C4-2B (cell line): Measurements from ENCODE around the gene PDZD2.

ENCODE experiments used
- ZFX ChIP-seq: fragments of 450-650 bp; IDR thresholded peaks from 2 replicates; pipeline ENCODE4 v1.6.1; 2017
- TF ChIP-seq, protein P1 (sequence below): fragments of 450-650 bp; conservative IDR thresholded peaks from 2 replicates; pipeline ENCODE4 v1.5.1; 2017; ENCODE audit warnings: mild to moderate bottlenecking

DNA sequence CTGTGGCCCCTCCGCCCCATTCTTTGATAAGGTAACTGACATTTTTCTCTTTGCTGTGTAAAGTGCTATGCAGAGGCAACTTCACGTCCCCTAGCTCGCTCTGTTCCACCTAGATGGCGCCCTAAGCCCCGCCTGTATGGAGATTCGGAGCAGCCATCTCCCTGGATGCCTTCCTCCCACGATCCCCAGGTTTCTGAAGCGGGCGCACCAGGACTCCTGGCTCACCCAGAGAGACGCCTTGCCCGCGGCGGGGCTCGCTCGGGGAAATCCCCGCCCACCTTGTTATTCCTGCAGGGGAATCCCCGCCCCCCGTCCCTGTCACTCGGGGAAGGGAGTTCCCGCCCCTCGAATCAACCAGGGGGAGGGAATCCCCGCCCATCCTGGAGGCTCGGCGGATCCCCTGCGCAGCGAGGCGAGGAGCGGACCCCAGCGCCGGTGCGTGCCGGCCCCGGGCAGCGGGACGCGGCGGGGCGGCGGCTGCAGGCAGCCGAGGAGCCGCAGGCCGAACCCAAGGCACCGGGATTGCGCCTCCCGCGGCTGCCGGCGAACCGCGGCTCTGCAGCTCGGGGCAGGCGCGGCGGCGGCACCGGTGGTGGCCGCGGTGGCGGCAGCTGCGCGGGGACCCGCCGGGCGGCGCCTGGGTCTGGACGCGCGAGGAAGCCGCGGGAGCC is at the start of gene PDZD2:
- TF ChIP-seq, protein P1, sequence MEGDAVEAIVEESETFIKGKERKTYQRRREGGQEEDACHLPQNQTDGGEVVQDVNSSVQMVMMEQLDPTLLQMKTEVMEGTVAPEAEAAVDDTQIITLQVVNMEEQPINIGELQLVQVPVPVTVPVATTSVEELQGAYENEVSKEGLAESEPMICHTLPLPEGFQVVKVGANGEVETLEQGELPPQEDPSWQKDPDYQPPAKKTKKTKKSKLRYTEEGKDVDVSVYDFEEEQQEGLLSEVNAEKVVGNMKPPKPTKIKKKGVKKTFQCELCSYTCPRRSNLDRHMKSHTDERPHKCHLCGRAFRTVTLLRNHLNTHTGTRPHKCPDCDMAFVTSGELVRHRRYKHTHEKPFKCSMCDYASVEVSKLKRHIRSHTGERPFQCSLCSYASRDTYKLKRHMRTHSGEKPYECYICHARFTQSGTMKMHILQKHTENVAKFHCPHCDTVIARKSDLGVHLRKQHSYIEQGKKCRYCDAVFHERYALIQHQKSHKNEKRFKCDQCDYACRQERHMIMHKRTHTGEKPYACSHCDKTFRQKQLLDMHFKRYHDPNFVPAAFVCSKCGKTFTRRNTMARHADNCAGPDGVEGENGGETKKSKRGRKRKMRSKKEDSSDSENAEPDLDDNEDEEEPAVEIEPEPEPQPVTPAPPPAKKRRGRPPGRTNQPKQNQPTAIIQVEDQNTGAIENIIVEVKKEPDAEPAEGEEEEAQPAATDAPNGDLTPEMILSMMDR = peak; percentile 90
- no peak; the same call in 1 of the 2 replicates for TF ChIP-seq ZFX
